GM18505 (cell line): ENCODE data around the gene CAMTA1.

Experiments
- ATAC-seq: cut with Tn5 transposase; IDR thresholded peaks from one replicate; pipeline ENCODE4 v1.9.1; 2021; ENCODE audit not compliant: unreplicated experiment
- POLR2A ChIP-seq: IDR thresholded peaks from 4 replicates; pipeline ENCODE4 v1.6.1; 2011; ENCODE audit warnings: borderline replicate concordance; ENCODE audit not compliant: insufficient read depth, insufficient read length; ENCODE audit errors: extremely low read depth

CAMTA1 gene

DNA sequence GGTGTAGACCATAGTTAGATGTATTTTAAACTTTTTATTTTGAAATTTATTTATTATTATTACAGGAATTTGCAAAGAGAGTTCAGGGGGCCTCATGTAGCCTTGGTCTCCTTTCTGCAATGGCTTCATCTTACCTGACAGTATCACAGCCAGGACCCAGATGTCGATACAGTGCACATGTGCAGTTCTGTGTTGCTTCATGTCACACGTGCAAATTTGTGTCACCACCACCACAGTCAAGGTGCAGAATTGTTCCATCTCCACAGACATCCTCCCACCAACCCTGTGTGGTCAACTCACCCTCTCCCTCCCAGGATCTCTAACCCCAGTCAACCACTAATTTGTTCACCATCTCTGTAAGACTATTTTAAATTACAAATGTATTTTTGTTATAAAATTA lies 184.5 kb downstream of the CAMTA1 start:
- no peak for TF ChIP-seq POLR2A

DNA sequence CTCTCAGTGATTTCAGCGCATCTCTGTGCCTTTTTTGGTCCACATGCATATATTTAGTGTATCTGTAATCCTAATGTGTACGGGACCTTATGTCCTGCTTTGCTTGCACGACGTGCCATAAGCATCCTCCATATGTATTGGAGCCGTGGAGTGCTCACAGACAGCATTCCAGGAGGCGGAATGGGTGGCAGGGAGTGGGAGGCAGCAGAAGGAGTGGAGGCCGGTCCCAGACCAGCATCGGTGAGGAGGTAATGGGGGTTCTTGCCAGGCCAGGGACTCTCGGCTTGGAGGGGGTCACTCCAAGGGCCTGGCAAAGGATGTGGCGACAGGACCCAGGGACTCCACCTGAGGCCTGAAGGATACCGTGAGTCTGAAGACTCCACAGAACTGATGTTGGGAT lies 185.0 kb downstream of the CAMTA1 start:
- ATAC-seq, result no peak

More for the DNA sequence above, 184.5 kb downstream of the CAMTA1 start:
- no peak for ATAC-seq

GRCh38 chr1:6971048-6971447 lies 185.8 kb downstream of the CAMTA1 start:
- ATAC-seq, result no peak
- no peak for TF ChIP-seq POLR2A

More for the DNA sequence above, 185.0 kb downstream of the CAMTA1 start:
- no peak for TF ChIP-seq POLR2A

DNA sequence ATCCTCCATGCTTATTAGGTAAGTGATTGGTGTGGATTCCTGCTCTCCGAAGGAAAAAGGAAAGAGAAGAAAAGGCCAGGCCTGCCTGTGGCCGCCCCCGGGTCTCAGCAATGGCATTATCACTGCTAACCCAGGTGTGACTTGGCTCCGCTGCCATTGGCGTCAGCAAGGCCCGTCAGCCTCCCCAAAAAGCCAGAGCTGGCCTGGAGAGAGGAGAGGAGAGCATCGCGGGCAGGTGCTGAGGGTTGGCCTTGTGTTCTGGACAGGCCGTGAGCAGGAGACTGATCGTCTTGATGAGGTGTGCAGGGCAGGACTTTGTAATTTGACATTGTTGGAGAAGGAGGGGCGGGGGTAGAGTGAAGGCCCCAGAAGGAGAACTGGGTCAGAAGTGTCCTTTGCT lies 186.4 kb downstream of the CAMTA1 start:
- no peak for TF ChIP-seq POLR2A
- no peak for ATAC-seq

DNA sequence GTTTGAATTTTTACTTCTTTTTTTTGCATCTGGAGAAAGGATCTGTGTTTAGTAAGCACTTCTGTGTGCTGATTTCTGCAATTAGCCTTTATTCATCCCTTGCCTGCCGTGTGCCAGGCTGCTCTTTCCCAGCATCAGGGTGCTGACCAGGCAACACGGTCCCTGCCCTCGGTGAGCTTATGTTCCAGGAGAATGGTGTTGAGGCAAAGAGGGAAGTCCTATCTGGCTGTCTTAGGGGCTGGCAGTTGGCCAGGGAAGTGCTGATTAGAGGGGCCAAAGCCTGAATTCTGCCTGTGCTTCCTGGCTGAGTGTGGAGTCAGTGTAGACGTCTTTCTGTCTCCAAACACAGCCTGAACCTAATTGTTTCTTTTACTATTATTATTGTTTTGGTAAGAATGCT lies 187.1 kb downstream of the CAMTA1 start:
- no peak for ATAC-seq
- no peak for TF ChIP-seq POLR2A

DNA sequence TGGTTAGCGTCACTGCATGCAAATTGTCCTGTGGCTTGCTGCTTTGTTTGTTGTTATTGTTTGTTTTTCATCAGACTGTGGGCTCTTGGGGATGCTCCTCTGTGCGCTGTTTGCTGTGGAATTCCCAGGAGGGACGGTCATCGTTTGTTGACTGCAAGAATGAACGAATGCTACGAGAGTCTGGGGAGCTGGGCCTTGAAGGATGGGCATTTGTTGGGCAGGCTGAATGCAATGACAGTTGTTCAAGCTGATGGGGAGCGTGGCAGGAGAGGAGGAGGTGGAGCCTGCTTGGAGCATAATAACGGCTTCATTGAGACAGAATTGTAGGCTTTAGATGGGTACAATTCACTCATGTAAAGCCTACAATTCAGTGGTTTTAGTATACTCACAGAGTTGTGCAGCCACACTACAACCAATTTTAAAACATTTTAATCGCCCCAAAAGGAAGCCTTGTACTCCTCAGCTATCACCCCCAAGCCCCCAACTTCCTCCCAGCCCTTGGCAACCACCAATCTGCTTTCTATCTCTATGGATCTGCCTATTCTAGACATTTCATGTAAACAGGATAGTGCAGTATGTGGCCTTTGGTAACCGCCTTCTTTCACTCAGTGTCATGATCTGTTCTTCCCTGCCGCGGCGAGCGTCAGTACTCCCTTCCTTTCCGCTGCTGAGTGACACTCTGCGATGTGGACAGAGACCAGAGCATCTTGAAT lies 190.2 kb downstream of the CAMTA1 start:
- no peak for ATAC-seq
- no peak for TF ChIP-seq POLR2A

DNA sequence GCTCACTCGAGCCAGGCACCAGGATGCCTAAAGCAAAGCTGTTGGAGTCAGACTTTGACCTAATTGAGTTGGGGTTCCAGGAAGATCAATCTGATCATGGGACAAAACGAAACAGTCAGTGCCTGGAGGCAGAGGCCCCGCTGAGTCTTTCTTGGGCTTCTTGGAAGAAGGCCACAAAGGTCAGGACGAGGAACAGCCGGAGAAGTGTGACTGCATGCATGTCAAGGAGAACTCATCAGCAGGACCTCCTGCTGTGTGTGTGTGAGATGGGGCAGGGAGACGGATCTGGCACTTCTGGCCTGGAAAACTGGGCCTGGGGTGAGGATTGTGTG lies 190.8 kb downstream of the CAMTA1 start:
- ATAC-seq, result no peak
- no peak for TF ChIP-seq POLR2A

DNA sequence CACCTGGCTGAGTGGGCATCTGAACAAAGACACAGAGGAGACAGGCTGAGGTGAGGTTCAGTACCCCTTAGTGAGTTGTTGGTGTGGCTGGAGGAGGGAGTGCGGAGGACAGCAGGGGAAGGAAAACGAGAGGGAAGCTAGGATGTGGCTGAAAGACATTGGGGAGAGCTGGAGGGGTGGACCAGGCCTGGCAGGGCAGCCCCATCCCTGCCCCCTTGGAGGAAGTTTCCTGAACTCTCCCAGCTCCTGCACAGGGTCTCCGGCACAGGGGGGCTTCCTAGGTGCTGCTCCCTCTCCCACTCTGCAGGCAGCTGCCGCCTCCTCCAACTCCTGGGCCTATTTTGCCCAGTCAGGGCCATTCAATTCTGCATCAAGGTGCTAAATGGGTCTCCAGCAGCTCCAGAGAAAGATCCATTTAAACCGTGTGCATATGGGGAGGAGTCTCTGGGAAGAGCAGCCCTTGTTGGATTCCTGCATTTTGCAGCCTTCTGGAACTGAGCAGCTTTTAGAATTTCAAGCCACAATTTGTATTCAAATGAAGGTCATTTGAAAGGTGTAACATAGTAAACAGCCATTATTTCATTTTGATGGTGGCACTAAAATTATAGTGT lies 193.9 kb downstream of the CAMTA1 start:
- no peak for TF ChIP-seq POLR2A
- ATAC-seq, result no peak

DNA sequence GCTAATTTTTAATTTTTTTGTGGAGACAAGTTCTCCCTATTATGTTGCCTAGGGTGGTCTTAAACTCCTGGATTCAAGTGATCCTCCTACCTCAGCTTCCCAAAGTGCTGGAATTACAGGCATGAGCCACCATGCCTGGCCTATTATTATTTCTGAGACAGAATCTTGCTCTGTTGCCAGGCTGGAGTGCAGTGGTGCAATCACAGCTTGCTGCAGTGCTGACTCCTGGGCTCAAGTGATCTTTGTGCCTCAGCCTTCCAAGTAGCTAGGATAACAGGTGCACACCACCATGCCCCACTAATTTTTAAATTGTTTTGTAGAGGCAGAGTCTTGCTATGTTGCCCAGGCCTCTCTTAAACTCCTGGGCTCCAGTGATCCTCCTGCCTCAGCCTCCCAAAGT lies 196.3 kb downstream of the CAMTA1 start:
- TF ChIP-seq POLR2A, result no peak
- no peak for ATAC-seq

- TF ChIP-seq POLR2A, result no peak
- no peak for ATAC-seq
These were observed 197.2 kb downstream of the CAMTA1 start for GRCh38 chr1:6982443-6982842.

DNA sequence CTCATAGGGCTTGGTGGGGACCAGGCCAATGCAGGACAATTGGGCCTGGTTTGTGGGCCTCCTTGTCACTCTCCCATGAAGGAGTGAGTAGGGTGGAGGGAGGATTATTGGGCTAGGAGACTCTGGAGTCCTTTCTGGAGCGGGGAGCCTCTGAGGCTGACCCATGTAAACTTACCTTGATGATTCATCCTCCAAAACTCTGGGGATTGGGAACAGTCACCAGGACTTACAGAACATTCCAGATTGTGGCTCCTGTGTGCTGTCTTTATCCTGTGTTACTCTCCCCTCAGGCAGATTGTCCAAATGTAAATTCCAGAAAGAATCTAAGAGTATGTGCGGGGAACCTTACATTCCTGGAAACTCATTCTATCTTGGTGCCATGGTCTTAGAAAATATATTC lies 197.6 kb downstream of the CAMTA1 start:
- no peak for ATAC-seq
- no peak for TF ChIP-seq POLR2A

- no peak for ATAC-seq
These were observed 199.3 kb downstream of the CAMTA1 start for GRCh38 chr1:6984536-6984935.

GRCh38 chr1:6984986-6985385 lies 199.7 kb downstream of the CAMTA1 start:
- no peak for ATAC-seq
- TF ChIP-seq POLR2A, result no peak

More at GRCh38 chr1:6984536-6984935, 199.3 kb downstream of the CAMTA1 start:
- TF ChIP-seq POLR2A, result no peak

- ATAC-seq, result no peak
- TF ChIP-seq POLR2A, result no peak
These were observed 200.5 kb downstream of the CAMTA1 start for GRCh38 chr1:6985549-6986276.
